H1 (cell line): ENCODE measurements around the gene TGM6. TPM values are rescaled to one million over a fixed set of nuclear protein-coding genes. Genes with fewer than 3 reads are reported as not detected.

Experiments
- CTCF ChIA-PET: fragments of 300-600 bp; sonication (Branson Sonifier 250); formaldehyde crosslinking; loops from one replicate; lab custom pipeline; 2021; ENCODE audit not compliant: partially characterized antibody; lab: Charles Lee
- POLR2A ChIA-PET: fragments of 300-600 bp; sonication (Branson Sonifier 250); formaldehyde crosslinking; loops from one replicate; lab custom pipeline; 2021; ENCODE audit warnings: inconsistent platforms; ENCODE audit not compliant: partially characterized antibody; lab: Charles Lee
- DNase-seq, 2 experiments: peaks; one replicate each; pipeline versions ENCODE4 v3.0.0 to v3.0.0-alpha.2; 2010 to 2022; ENCODE audit warnings: low spot score in 2 of 2, low read depth in 1 of 2, mixed read lengths in 1 of 2
- FAIRE-seq: peaks from 2 replicates; lab custom pipeline; 2011; peaks lifted over from hg19 to GRCh38; lab: Jason Lieb, UNC
- H2AFZ ChIP-seq: 2 replicates; pipeline ENCODE4 v1.8.1; 2012; ENCODE audit warnings: low read length, inconsistent platforms
- H2AK5ac ChIP-seq: 2 replicates; pipeline ENCODE4 v1.6.1; 2013; ENCODE audit warnings: low read depth, low read length
- H2BK120ac ChIP-seq: replicated peaks from 2 replicates; pipeline ENCODE3; 2013; ENCODE audit warnings: low read depth, low read length, inconsistent platforms
- H2BK12ac ChIP-seq: 2 replicates; pipeline ENCODE4 v1.6.1; 2013; ENCODE audit warnings: low read depth, low read length
- H2BK15ac ChIP-seq: 2 replicates; pipeline ENCODE4 v1.6.1; 2013; ENCODE audit warnings: low read length
- H2BK20ac ChIP-seq: 2 replicates; pipeline ENCODE4 v1.6.1; 2013; ENCODE audit warnings: low read length
- H2BK5ac ChIP-seq: 2 replicates; pipeline ENCODE4 v1.6.1; 2013; ENCODE audit warnings: low read depth, low read length
- H3K14ac ChIP-seq: 2 replicates; pipeline ENCODE4 v1.6.1; 2013; ENCODE audit warnings: inconsistent platforms; ENCODE audit not compliant: insufficient read length
- H3K18ac ChIP-seq: 2 replicates; pipeline ENCODE4 v1.6.1; 2013; ENCODE audit warnings: low read length; ENCODE audit errors: extremely low read depth
- H3K23ac ChIP-seq: 2 replicates; pipeline ENCODE4 v1.6.1; 2013; ENCODE audit warnings: inconsistent platforms; ENCODE audit not compliant: insufficient read length
- H3K23me2 ChIP-seq: 2 replicates; pipeline ENCODE4 v1.6.1; 2013; ENCODE audit warnings: low read depth, low read length
- H3K27ac ChIP-seq: 2 replicates; pipeline ENCODE4 v1.6.1; 2011; ENCODE audit warnings: low read depth, low read length, inconsistent platforms
- H3K27me3 ChIP-seq, 4 experiments: replicated peaks in 1 of 4; 1 replicate in 1 of 4; 2 replicates in 3 of 4; pipeline versions ENCODE4 v1.6.1 to v1.8.1; 2011 to 2013; ENCODE audit warnings: low read length in 3 of 4, mild to moderate bottlenecking in 3 of 4, inconsistent platforms in 2 of 4, mixed read lengths in 2 of 4, moderate library complexity in 1 of 4; ENCODE audit not compliant: control insufficient read depth in 3 of 4, insufficient read depth in 3 of 4; ENCODE audit errors: extremely low read depth in 1 of 4
- H3K36me3 ChIP-seq, 4 experiments: 2 replicates each; pipeline versions ENCODE4 v1.6.1 to v1.8.1; 2011 to 2013; ENCODE audit warnings: mild to moderate bottlenecking in 4 of 4, low read length in 3 of 4, moderate library complexity in 2 of 4, control low read depth in 1 of 4, inconsistent platforms in 1 of 4; ENCODE audit not compliant: insufficient read depth in 4 of 4, control insufficient read depth in 2 of 4
- H3K4ac ChIP-seq: replicated peaks from 2 replicates; pipeline ENCODE3; 2013; ENCODE audit warnings: low read length, low read depth, mixed read lengths, inconsistent platforms; ENCODE audit not compliant: insufficient read length
- H3K4me1 ChIP-seq, 4 experiments: replicated peaks in 1 of 4; 1 replicate in 1 of 4; 2 replicates in 3 of 4; pipeline versions ENCODE4 v1.6.1 to v1.8.1; 2011 to 2013; ENCODE audit warnings: low read length in 3 of 4, inconsistent platforms in 2 of 4, mixed read lengths in 1 of 4; ENCODE audit not compliant: insufficient read depth in 4 of 4, control insufficient read depth in 3 of 4
- H3K4me2 ChIP-seq, 2 experiments: 2 replicates each; pipeline versions ENCODE4 v1.6.1 to v1.8.1; 2011 to 2013; ENCODE audit warnings: low read depth in 2 of 2, low read length in 2 of 2, control low read depth in 1 of 2, inconsistent platforms in 1 of 2, mild to moderate bottlenecking in 1 of 2; ENCODE audit not compliant: insufficient read depth in 1 of 2
- H3K4me3 ChIP-seq, 4 experiments: fragments of 200-600, 300-600 bp in 1 of 4; sonication (generic), shearing (Covaris generic), sonication (Bioruptor Twin) in 1 of 4; 2 replicates each; pipeline versions ENCODE4 v1.5.1 to v1.8.1; 2011 to 2016; ENCODE audit warnings: low read length in 4 of 4, low read depth in 3 of 4, control low read depth in 2 of 4, inconsistent platforms in 2 of 4, mild to moderate bottlenecking in 2 of 4, mixed read lengths in 1 of 4, moderate library complexity in 1 of 4; ENCODE audit not compliant: insufficient read depth in 2 of 4; ENCODE audit errors: extremely low read depth in 1 of 4
- H3K56ac ChIP-seq: replicated peaks from 2 replicates; pipeline ENCODE3; 2013; ENCODE audit warnings: low read depth, mild to moderate bottlenecking, mixed read lengths, low read length, inconsistent platforms; ENCODE audit not compliant: insufficient read length
- H3K79me1 ChIP-seq: 2 replicates; pipeline ENCODE4 v1.6.1; 2013; ENCODE audit warnings: low read depth, low read length, control low read depth
- H3K79me2 ChIP-seq, 2 experiments: 2 replicates each; pipeline versions ENCODE4 v1.6.1 to v1.8.1; 2012 to 2013; ENCODE audit warnings: low read length in 2 of 2, mild to moderate bottlenecking in 2 of 2, inconsistent platforms in 1 of 2; ENCODE audit not compliant: insufficient read depth in 2 of 2, control insufficient read depth in 1 of 2
- H3K9ac ChIP-seq, 4 experiments: replicated peaks in 1 of 4; 1 replicate in 1 of 4; 2 replicates in 3 of 4; pipeline versions ENCODE4 v1.6.1 to v1.8.1; 2011 to 2013; ENCODE audit warnings: low read depth in 3 of 4, low read length in 3 of 4, control low read depth in 2 of 4, mild to moderate bottlenecking in 2 of 4, moderate library complexity in 2 of 4, inconsistent platforms in 1 of 4; ENCODE audit errors: extremely low read depth in 1 of 4
- H3K9me3 ChIP-seq, 2 experiments: 2 replicates each; pipeline versions ENCODE4 v1.6.1 to v1.8.1; 2012 to 2013; ENCODE audit warnings: mild to moderate bottlenecking in 2 of 2, moderate library complexity in 2 of 2, control low read depth in 1 of 2, inconsistent platforms in 1 of 2, low read depth in 1 of 2, low read length in 1 of 2, mixed read lengths in 1 of 2; ENCODE audit not compliant: insufficient read depth in 2 of 2
- H4K20me1 ChIP-seq, 2 experiments: replicated peaks in 1 of 2; 2 replicates each; pipeline versions ENCODE3 to v1.8.1; 2011 to 2013; ENCODE audit warnings: inconsistent platforms in 2 of 2, low read length in 2 of 2, mild to moderate bottlenecking in 1 of 2; ENCODE audit not compliant: insufficient read depth in 2 of 2, control insufficient read depth in 1 of 2
- H4K5ac ChIP-seq: 2 replicates; pipeline ENCODE4 v1.6.1; 2013; ENCODE audit warnings: low read length, low read depth, mixed read lengths, inconsistent platforms; ENCODE audit not compliant: insufficient read length
- H4K8ac ChIP-seq: 2 replicates; pipeline ENCODE4 v1.8.0; 2013; ENCODE audit warnings: mild to moderate bottlenecking, moderate library complexity, low read length, inconsistent platforms; ENCODE audit not compliant: insufficient read depth; ENCODE audit errors: extremely low read depth
- H4K91ac ChIP-seq: replicated peaks from 2 replicates; pipeline ENCODE3; 2013; ENCODE audit warnings: low read length, mixed read lengths, inconsistent platforms; ENCODE audit not compliant: insufficient read length
- ATF2 ChIP-seq: IDR thresholded peaks from 2 replicates; pipeline ENCODE4 v1.6.1; 2012; ENCODE audit warnings: low read length, inconsistent platforms
- KDM5A ChIP-seq: fragments of 200-600 bp; IDR thresholded peaks from 2 replicates; pipeline ENCODE4 v1.7.1; 2012; ENCODE audit warnings: mild to moderate bottlenecking, low read length, inconsistent platforms, mixed read lengths
- RBBP5 ChIP-seq: IDR thresholded peaks from 2 replicates; pipeline ENCODE4 v1.7.1; 2012; ENCODE audit warnings: low read depth, mild to moderate bottlenecking, inconsistent platforms, low read length, moderate library complexity, borderline replicate concordance
- WGBS, 2 experiments: shearing (Covaris generic) in 1 of 2; methylation state at CpG; one replicate each; pipeline versions ENCODE4 v1.1.6 to v1.1.7; 2013 to 2015; ENCODE audit warnings: low lambda C conversion rate in 2 of 2, mixed read lengths in 2 of 2, inconsistent platforms in 1 of 2, low coverage in 1 of 2, missing lambda C conversion rate in 1 of 2; ENCODE audit not compliant: insufficient replicate concordance in 2 of 2, insufficient coverage in 1 of 2, insufficient read length in 1 of 2; ENCODE audit errors: extremely low coverage in 1 of 2, missing lambda C conversion rate in 1 of 2; 5-methylcytosine and 5-hydroxymethylcytosine counted together
- polyA plus RNA-seq, 7 experiments: library from polyadenylated mRNA; depleted of rRNA in 3 of 7; stranded (reverse) in 5 of 7; unstranded in 2 of 7; fragments of >200 nt in 5 of 7; fragments of 200-250 nt in 2 of 7; gene quantifications; 1 replicate in 5 of 7; 2 replicates in 1 of 7; 4 replicates in 1 of 7; pipeline versions ENCODE4 v1.2.1 to v1.2.3, GENCODE V29; 2011 to 2013; ENCODE audit warnings: missing spikeins in 2 of 7, mixed read lengths in 2 of 7
- total RNA-seq: library from RNA; stranded (reverse); fragmentation: NEBNext Ultra II Directional; extraction: Animal tissue kit (Norgen Biotek cat#: 25700); gene quantifications from 2 replicates; pipeline ENCODE4 v1.2.1, GENCODE V29; 2021
- TF ChIP-seq, protein P1 (sequence below): IDR thresholded peaks from 2 replicates; pipeline ENCODE4 v1.6.1; 2011; ENCODE audit warnings: low read depth, mild to moderate bottlenecking, low read length; ENCODE audit not compliant: insufficient read depth

The TGM6 gene
- total and polyA plus RNA-seq, 2 of the 8 experiments (the other 6 are each of a cell fraction or from before 2014, with no cell fraction given) = 0.03 TPM; not detected in 1

DNA sequence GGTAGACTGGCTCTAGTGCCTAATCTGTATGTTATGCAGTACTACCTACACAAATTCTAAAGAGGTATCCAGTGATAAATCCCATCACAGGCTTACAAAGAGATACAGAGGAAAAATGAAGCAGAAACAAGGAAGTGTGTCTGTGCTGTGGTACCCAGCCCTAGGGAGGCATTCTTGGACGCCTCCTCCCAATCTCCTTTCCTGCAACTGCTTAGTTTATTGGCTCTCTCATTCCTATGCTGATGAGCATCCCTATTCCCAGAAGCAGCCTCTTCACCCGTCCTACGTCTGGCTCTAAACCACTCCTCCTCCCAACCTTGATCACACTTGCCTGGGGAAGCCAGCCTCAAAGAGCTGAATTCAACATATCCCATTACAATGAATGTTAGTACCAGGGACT, 34.5 kb upstream of the TGM6 start:
- no peaks in the 10 kb centered on the region for H3K36me3 ChIP-seq
- 72% methylated on average over 3 of the region's 3 CpGs; no CpG with 5 or more reads in 1 of the 2 experiments for WGBS, 2 experiments
- ChIA-PET POLR2A (interaction anchor here (0.7 kb wide), 1 partner anchor 70 kb away, joined by 3 read pairs; no protein-coding TSS in a partner anchor), CTCF (interaction anchor here (0.5 to 2.1 kb wide), 5 partner anchors 17 to 138 kb away, joined by 3 to 11 read pairs (median 4); partner anchors contain the start of gene TGM3)
- H4K20me1 ChIP-seq = no peaks in the 10 kb centered on the region
- H2BK15ac ChIP-seq = no peak overlapping the region
- no peak overlapping the region for H2BK120ac ChIP-seq
- no peaks in the 10 kb centered on the region for H3K79me2 ChIP-seq
- H2BK12ac ChIP-seq = no peak overlapping the region
- H3K79me1 ChIP-seq = no peaks in the 10 kb centered on the region
- no peak overlapping the region for H3K56ac ChIP-seq
- no peak overlapping the region for H4K91ac ChIP-seq
- FAIRE-seq (no peak), DNase-seq (no peak)
- no peak overlapping the region for H2BK20ac ChIP-seq
- no peaks in the 10 kb centered on the region for H3K27me3 ChIP-seq
- H2BK5ac ChIP-seq = no peak overlapping the region
- H3K23me2 ChIP-seq = no peaks in the 10 kb centered on the region
- peaks cover 0 to 3% of the 10 kb centered on the region in 2 experiments; a peak in 1 of 4 replicates for H3K9me3 ChIP-seq
- no peak overlapping the region for H3K4ac ChIP-seq
- no peak overlapping the region for H4K5ac ChIP-seq
- no peak overlapping the region for H2AK5ac ChIP-seq
- H3K14ac ChIP-seq = no peak overlapping the region
- H3K4me2 ChIP-seq = no peak overlapping the region
- no peak overlapping the region for H3K27ac ChIP-seq
- H3K4me1 ChIP-seq = no peaks in the 10 kb centered on the region
- H2AFZ ChIP-seq = no peak overlapping the region
- H4K8ac ChIP-seq = no peak overlapping the region
- H3K4me3 ChIP-seq = no peak overlapping the region
- H3K18ac ChIP-seq = no peak overlapping the region
- H3K9ac ChIP-seq = no peak overlapping the region
- H3K23ac ChIP-seq = no peak overlapping the region
- TF ChIP-seq KDM5A (no peak), ATF2 (no peak), RBBP5 (no peak)
- TF ChIP-seq, protein P1, sequence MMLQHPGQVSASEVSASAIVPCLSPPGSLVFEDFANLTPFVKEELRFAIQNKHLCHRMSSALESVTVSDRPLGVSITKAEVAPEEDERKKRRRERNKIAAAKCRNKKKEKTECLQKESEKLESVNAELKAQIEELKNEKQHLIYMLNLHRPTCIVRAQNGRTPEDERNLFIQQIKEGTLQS = no peak
